Thymus (tissue), 11 donors: ENCODE measurements around the gene GEMIN2. TPM values are rescaled to one million over a fixed set of nuclear protein-coding genes. Genes with fewer than 3 reads are reported as not detected.
A peak's percentile ranks its signal among the peaks of the same experiment; 100 is the strongest.
"Not testable (repeated sequence)": the region's sequence is repeated elsewhere in the genome, so short reads cannot be mapped to it uniquely, and the experiment has no call there.

ENCODE experiments used
- DNase-seq, 9 donors: peaks; one replicate each; pipeline ENCODE4 v3.0.0-alpha.2; 2013; ENCODE audit warnings: low spot score in 9 of 9, low read depth in 6 of 9, missing footprints in 1 of 9
- H3K27ac ChIP-seq, 2 donors: one replicate each; pipeline ENCODE4 v1.5.1; 2013; ENCODE audit warnings: control low read depth in 1 of 2, low read depth in 1 of 2, low read length in 1 of 2, mild to moderate bottlenecking in 1 of 2, moderate library complexity in 1 of 2
- H3K27me3 ChIP-seq, 2 donors: one replicate each; pipeline ENCODE4 v1.5.1; 2013; ENCODE audit warnings: low read length in 1 of 2; ENCODE audit not compliant: control insufficient read depth in 2 of 2, insufficient read depth in 1 of 2
- H3K36me3 ChIP-seq, 2 donors: one replicate each; pipeline ENCODE4 v1.5.1; 2013; ENCODE audit warnings: low read length in 1 of 2, mild to moderate bottlenecking in 1 of 2, moderate library complexity in 1 of 2; ENCODE audit not compliant: control insufficient read depth in 2 of 2, insufficient read depth in 2 of 2
- H3K4me1 ChIP-seq, 2 donors: one replicate each; pipeline ENCODE4 v1.5.1; 2013; ENCODE audit warnings: low read length in 2 of 2; ENCODE audit not compliant: control insufficient read depth in 2 of 2, insufficient read depth in 2 of 2
- H3K4me3 ChIP-seq, 2 donors: one replicate each; pipeline ENCODE4 v1.5.1; 2013; ENCODE audit warnings: low read length in 2 of 2, control low read depth in 1 of 2, mild to moderate bottlenecking in 1 of 2
- H3K9me3 ChIP-seq, 2 donors: one replicate each; pipeline ENCODE4 v1.5.1; 2013; ENCODE audit warnings: low read length in 1 of 2, mild to moderate bottlenecking in 1 of 2; ENCODE audit not compliant: control insufficient read depth in 2 of 2, insufficient read depth in 1 of 2
- WGBS: extraction: QIAGEN DNeasy Blood & Tissue Kit; methylation state at CpG from one replicate; pipeline ENCODE4 v1.1.7; 2013; 5-methylcytosine and 5-hydroxymethylcytosine counted together
- polyA plus RNA-seq: library from polyadenylated mRNA; stranded (reverse); fragments of 200-250 nt; gene quantifications from one replicate; pipeline ENCODE4 v1.2.3, GENCODE V29; 2013
- total RNA-seq: library from RNA; stranded (reverse); fragments of 120-200 nt; gene quantifications from one replicate; pipeline ENCODE4 v1.2.4, GENCODE V29; 2013
- donor health status: healthy.

Gene GEMIN2
- total and polyA plus RNA-seq, 2 donors = 18.2 to 29.8 TPM

GRCh38 chr14:39090548-39091111, 23.5 kb upstream of the GEMIN2 start:
- Histone ChIP-seq H3K4me3 (no peak overlapping the region), H3K4me1 (no peaks in the 10 kb centered on the region), H3K36me3 (peaks cover 16 to 36% of the 10 kb centered on the region in 2 donors), H3K27ac (no peak overlapping the region), H3K9me3 (no peaks in the 10 kb centered on the region), H3K27me3 (no peaks in the 10 kb centered on the region)
- DNase-seq = no peak
- WGBS = 98% methylated on average over 4 of the region's 4 CpGs

GRCh38 chr14:39091716-39092115, 22.4 kb upstream of the GEMIN2 start:
- Histone ChIP-seq H3K4me1 (no peaks in the 10 kb centered on the region), H3K27ac (no peak overlapping the region), H3K36me3 (peaks cover 12 to 28% of the 10 kb centered on the region in 2 donors), H3K27me3 (no peaks in the 10 kb centered on the region), H3K9me3 (no peaks in the 10 kb centered on the region), H3K4me3 (no peak overlapping the region)
- no peak for DNase-seq
- WGBS = 94% methylated on average over 1 of the region's 1 CpG

GRCh38 chr14:39094515-39094914, 19.6 kb upstream of the GEMIN2 start:
- Histone ChIP-seq H3K4me3 (no peak overlapping the region), H3K36me3 (peaks cover 12 to 22% of the 10 kb centered on the region in 2 donors), H3K27me3 (no peaks in the 10 kb centered on the region), H3K27ac (no peak overlapping the region), H3K4me1 (no peaks in the 10 kb centered on the region), H3K9me3 (no peaks in the 10 kb centered on the region)
- 97% methylated on average over 3 of the region's 3 CpGs for WGBS
- DNase-seq = no peak

GRCh38 chr14:39097159-39097558, 17.0 kb upstream of the GEMIN2 start:
- H3K36me3 ChIP-seq = peaks cover 6 to 8% of the 10 kb centered on the region in 2 donors
- no peak overlapping the region for H3K4me3 ChIP-seq
- peak overlapping the region in 1 of 2 donors; percentile 46 for H3K27ac ChIP-seq
- H3K9me3 ChIP-seq = no peaks in the 10 kb centered on the region
- no peaks in the 10 kb centered on the region for H3K4me1 ChIP-seq
- DNase-seq = peak in 5 of 9 donors; percentile 11 to 60 (median 23)
- WGBS = 75% methylated on average over 3 of the region's 3 CpGs
- no peaks in the 10 kb centered on the region for H3K27me3 ChIP-seq

GRCh38 chr14:39099215-39099614, 14.9 kb upstream of the GEMIN2 start:
- H3K27me3 ChIP-seq, H3K36me3 ChIP-seq, H3K4me1 ChIP-seq, H3K27ac ChIP-seq, DNase-seq, H3K4me3 ChIP-seq, H3K9me3 ChIP-seq: not testable (repeated sequence)
- WGBS = 98% methylated on average over 10 of the region's 10 CpGs

- H3K36me3 ChIP-seq = peaks cover 2 to 3% of the 10 kb centered on the region in 2 donors
- peaks cover 5% of the 10 kb centered on the region in 2 donors for H3K4me1 ChIP-seq
- H3K27me3 ChIP-seq = no peaks in the 10 kb centered on the region
- no peaks in the 10 kb centered on the region for H3K9me3 ChIP-seq
- DNase-seq = no peak
- H3K27ac ChIP-seq = no peak overlapping the region
- H3K4me3 ChIP-seq = no peak overlapping the region
Observed at GRCh38 chr14:39099748-39100147, 14.4 kb upstream of the GEMIN2 start.

GRCh38 chr14:39102265-39102968, 11.7 kb upstream of the GEMIN2 start:
- H3K4me3 ChIP-seq = peak overlapping the region; percentile 98
- no peaks in the 10 kb centered on the region for H3K27me3 ChIP-seq
- peaks cover 5% of the 10 kb centered on the region in 2 donors for H3K4me1 ChIP-seq
- no peaks in the 10 kb centered on the region for H3K36me3 ChIP-seq
- peak in 5 of 9 donors; percentile 2 to 51 (median 20) for DNase-seq
- H3K9me3 ChIP-seq = no peaks in the 10 kb centered on the region
- 7% methylated on average over 23 of the region's 23 CpGs for WGBS
- H3K27ac ChIP-seq = peak overlapping the region; percentile 83 to 96

GRCh38 chr14:39102969-39103957, 10.9 kb upstream of the GEMIN2 start, which contains the start of gene SEC23A:
Gene SEC23A, minus strand, starts transcription at chr14:39103235. Its CDS starts 7,117 bp downstream, at chr14:39096118.
- Histone ChIP-seq H3K27ac (peak within 1 kb of the TSS; percentile 83 to 96), H3K36me3 (no peaks in the 10 kb centered on the region), H3K4me1 (peaks cover 5% of the 10 kb centered on the region in 2 donors), H3K9me3 (no peaks in the 10 kb centered on the region), H3K4me3 (peak within 1 kb of the TSS; percentile 98), H3K27me3 (no peaks in the 10 kb centered on the region)
- peak in 6 of 9 donors; percentile 49 to 83 (median 71) for DNase-seq
- under 1% methylated on average over 58 of the region's 58 CpGs for WGBS
